T-cell (primary cell): ENCODE measurements around the gene CDC45. TPM values are rescaled to one million over a fixed set of nuclear protein-coding genes. Genes with fewer than 3 reads are reported as not detected.

Source experiments
- ATAC-seq, 4 experiments: fragments of 200-7000 bp in 3 of 4; fragments of 150-1000 bp in 1 of 4; cut with Tn5 transposase; replicated peaks in 1 of 4; 1 replicate in 3 of 4; 2 replicates in 1 of 4; pipeline ENCODE4 v1.10.0; 2021; ENCODE audit warnings: moderate library complexity in 3 of 4, mild to moderate bottlenecking in 2 of 4, moderate number of reproducible peaks in 1 of 4
- CTCF ChIA-PET, 2 donors: fragments of 300-600 bp; sonication (Branson Sonifier 250); formaldehyde crosslinking; loops; one replicate each; lab custom pipeline; 2022; ENCODE audit warnings: antibody characterized with exemption in 2 of 2; lab: Charles Lee
- POLR2A ChIA-PET, 2 donors: fragments of 300-600 bp; sonication (Branson Sonifier 250); formaldehyde crosslinking; loops; one replicate each; lab custom pipeline; 2022; ENCODE audit warnings: antibody characterized with exemption in 2 of 2; lab: Charles Lee
- DNase-seq, 35 experiments: peaks; one replicate each; pipeline versions ENCODE4 v3.0.0 to v3.0.0-alpha.2; 2013 to 2023
- H3K27ac ChIP-seq: one replicate; pipeline ENCODE4 v1.5.1; 2013; ENCODE audit warnings: low read length
- H3K27me3 ChIP-seq, 2 experiments: replicated peaks in 1 of 2; 1 replicate in 1 of 2; 2 replicates in 1 of 2; pipeline versions ENCODE4 v1.6.1 to v1.7.0; 2013; ENCODE audit warnings: low read length in 1 of 2, mixed read lengths in 1 of 2; ENCODE audit not compliant: control insufficient read depth in 2 of 2, insufficient read depth in 2 of 2; ENCODE audit errors: extremely low read depth in 1 of 2
- H3K36me3 ChIP-seq, 2 donors: 1 replicate in 1 of 2; 2 replicates in 1 of 2; pipeline versions ENCODE4 v1.6.1 to v1.7.0; 2013; ENCODE audit warnings: low read length in 1 of 2; ENCODE audit not compliant: control insufficient read depth in 2 of 2, insufficient read depth in 1 of 2; ENCODE audit errors: extremely low read depth in 1 of 2
- H3K4me1 ChIP-seq, 2 experiments: 1 replicate in 1 of 2; 2 replicates in 1 of 2; pipeline versions ENCODE4 v1.6.1 to v1.7.0; 2013; ENCODE audit warnings: low read length in 2 of 2, mixed read lengths in 1 of 2; ENCODE audit not compliant: insufficient read depth in 2 of 2, control insufficient read depth in 1 of 2; ENCODE audit errors: extremely low read depth in 1 of 2
- H3K4me3 ChIP-seq, 2 donors: 1 replicate in 1 of 2; 2 replicates in 1 of 2; pipeline versions ENCODE4 v1.5.1 to v1.7.0; 2013; ENCODE audit warnings: mild to moderate bottlenecking in 2 of 2, low read length in 1 of 2, moderate library complexity in 1 of 2; ENCODE audit not compliant: control insufficient read depth in 1 of 2; ENCODE audit errors: extremely low read depth in 1 of 2
- H3K9me3 ChIP-seq: 2 replicates; pipeline ENCODE4 v1.7.0; 2013
- H3K27ac Mint-ChIP-seq, 2 donors: one replicate each; pipeline ENCODE4 v1.8.0; 2020 to 2021; ENCODE audit warnings: mild to moderate bottlenecking in 2 of 2, mixed read lengths in 2 of 2
- H3K27me3 Mint-ChIP-seq, 2 donors: one replicate each; pipeline ENCODE4 v1.8.0; 2021 to 2022; ENCODE audit warnings: mixed read lengths in 2 of 2
- H3K36me3 Mint-ChIP-seq: one replicate; pipeline ENCODE4 v1.8.0; 2021; ENCODE audit warnings: mixed read lengths
- H3K4me1 Mint-ChIP-seq, 3 donors: one replicate each; pipeline ENCODE4 v1.8.0; 2020 to 2022; ENCODE audit warnings: mixed read lengths in 3 of 3, mild to moderate bottlenecking in 1 of 3
- H3K4me3 Mint-ChIP-seq, 3 donors: one replicate each; pipeline ENCODE4 v1.8.0; 2020 to 2022; ENCODE audit warnings: mild to moderate bottlenecking in 3 of 3, mixed read lengths in 3 of 3, moderate library complexity in 3 of 3
- H3K9me3 Mint-ChIP-seq, 3 donors: one replicate each; pipeline ENCODE4 v1.8.0; 2020 to 2022; ENCODE audit warnings: mixed read lengths in 3 of 3
- WGBS: methylation state at CpG from one replicate; pipeline ENCODE4 v1.1.5; 2013; ENCODE audit warnings: missing lambda C conversion rate; ENCODE audit not compliant: insufficient coverage; 5-methylcytosine and 5-hydroxymethylcytosine counted together
- total RNA-seq, 35 experiments: library from RNA in 6 of 35; stranded (reverse) in 6 of 35; fragments of 120-200 nt in 1 of 35; gene quantifications; one replicate each; pipeline versions ENCODE4 v1.2.1 to v1.2.4 and lab custom pipeline; 2013 to 2026

Gene CDC45
- total RNA-seq, 5 donors from 2014 or later (not counting 1 experiment from before 2014, with no cell fraction given) = 0.56 to 2.7 (median 2.2) TPM

GRCh38 chr22:19463008-19463407 lies 16.7 kb upstream of the CDC45 start:
- Histone ChIP-seq H3K4me3 (no peak overlapping the region), H3K4me1 (no peaks in the 10 kb centered on the region), H3K9me3 (no peaks in the 10 kb centered on the region), H3K36me3 (peaks cover 19 to 65% of the 10 kb centered on the region in 2 donors), H3K27ac (no peak overlapping the region), H3K27me3 (no peaks in the 10 kb centered on the region)
- no peaks in the 10 kb centered on the region for H3K9me3 Mint-ChIP-seq
- no peak overlapping the region for H3K27ac Mint-ChIP-seq
- CTCF ChIA-PET = no interaction called here
- H3K4me1 Mint-ChIP-seq = peaks cover 0 to 3% (median 0%) of the 10 kb centered on the region in 3 donors
- ATAC-seq = no peak
- H3K4me3 Mint-ChIP-seq = no peak overlapping the region
- H3K27me3 Mint-ChIP-seq = no peaks in the 10 kb centered on the region
- WGBS = no CpG with 5 or more reads among the region's 1 CpG
- H3K36me3 Mint-ChIP-seq = peaks cover 36% of the 10 kb centered on the region
- POLR2A ChIA-PET = interaction anchor here in 1 of 2 donors (0.6 to 1.0 kb wide), 2 partner anchors 23 to 75 kb away, joined by 3 to 7 read pairs; no protein-coding TSS in a partner anchor
- no peak for DNase-seq

DNA sequence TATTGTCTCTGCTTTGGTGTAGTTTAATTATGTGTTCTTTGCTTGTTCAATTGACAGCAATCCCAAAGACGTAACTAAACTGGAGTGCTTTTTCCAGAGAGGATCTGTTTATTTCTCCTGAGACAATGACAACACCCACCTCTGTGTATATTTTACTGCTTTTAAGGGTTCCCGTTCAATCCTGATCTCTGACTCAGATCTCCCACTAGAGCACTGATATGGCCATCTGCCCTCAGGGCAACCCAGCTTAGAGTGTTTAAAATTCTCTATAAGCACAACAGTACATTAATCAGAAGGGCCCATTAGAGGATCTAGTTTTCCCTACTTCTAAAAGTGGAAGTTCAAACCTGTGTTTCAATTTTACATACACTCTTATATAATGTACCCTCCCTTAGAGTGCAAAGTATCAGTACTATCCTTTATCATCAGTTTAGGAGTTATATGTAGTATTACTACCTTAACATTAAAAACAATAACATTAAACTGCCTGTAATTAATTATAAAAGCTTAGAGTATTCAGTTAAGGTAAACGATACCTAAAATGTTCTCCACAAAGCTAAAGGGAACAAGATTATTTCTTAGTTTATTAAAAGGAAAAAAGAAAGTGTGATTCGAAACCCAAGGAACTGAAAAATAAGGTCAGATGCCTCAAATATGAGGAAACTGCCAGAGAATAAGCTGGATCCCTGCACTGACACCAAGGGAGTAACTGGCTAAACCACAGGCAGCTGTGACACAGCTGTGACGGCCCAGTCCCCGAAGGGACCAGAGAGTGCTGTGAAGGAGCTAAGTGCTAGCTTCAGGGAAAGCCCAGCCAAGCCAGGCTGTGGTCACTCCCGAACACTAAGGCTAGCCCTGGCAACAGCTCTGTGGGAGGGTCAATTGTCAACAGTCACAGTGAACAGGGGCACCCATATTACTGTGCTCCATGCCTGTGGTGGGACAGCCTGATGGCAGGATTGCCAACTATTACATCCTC lies 15.9 kb upstream of the CDC45 start:
- H3K9me3 ChIP-seq = no peaks in the 10 kb centered on the region
- POLR2A ChIA-PET = interaction anchor here in 1 of 2 donors (0.6 to 1.0 kb wide), 2 partner anchors 24 to 76 kb away, joined by 3 to 7 read pairs; no protein-coding TSS in a partner anchor
- Mint-ChIP-seq H3K27me3 (no peaks in the 10 kb centered on the region), H3K36me3 (peaks cover 42% of the 10 kb centered on the region), H3K27ac (no peak overlapping the region), H3K4me1 (peaks cover 0 to 4% (median 3%) of the 10 kb centered on the region in 3 donors), H3K4me3 (no peak overlapping the region), H3K9me3 (no peaks in the 10 kb centered on the region)
- CTCF ChIA-PET = interaction anchor here in 1 of 2 donors (0.6 kb wide), 1 partner anchor 1854 kb away, joined by 5 read pairs; no protein-coding TSS in a partner anchor
- ATAC-seq = no peak
- WGBS = 77% methylated on average over 4 of the region's 7 CpGs
- H3K4me1 ChIP-seq = no peaks in the 10 kb centered on the region
- no peak overlapping the region for H3K4me3 ChIP-seq
- H3K27me3 ChIP-seq = no peaks in the 10 kb centered on the region
- H3K27ac ChIP-seq = no peak overlapping the region
- DNase-seq = no peak
- peaks cover 22 to 68% of the 10 kb centered on the region in 2 donors for H3K36me3 ChIP-seq

DNA sequence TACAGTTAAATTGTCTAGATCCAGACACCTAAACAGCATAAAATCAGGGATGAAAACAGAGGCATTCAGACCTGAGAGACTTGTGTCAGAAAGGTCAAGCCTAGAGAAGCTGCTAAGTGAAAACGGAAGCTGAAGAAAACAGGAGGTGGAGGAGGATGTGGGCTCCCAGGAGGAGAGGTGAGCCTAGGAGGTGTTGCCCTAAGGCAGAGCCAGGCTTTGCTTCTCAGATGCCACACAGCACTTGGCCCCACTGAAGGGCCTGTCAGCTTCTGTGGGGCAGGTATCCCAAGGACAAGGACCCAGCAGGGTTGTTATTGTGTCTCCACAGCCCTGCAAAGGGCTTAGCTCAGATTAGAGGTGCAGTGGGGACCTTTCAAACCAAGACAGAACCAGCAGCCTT lies 15.2 kb upstream of the CDC45 start:
- Mint-ChIP-seq H3K4me1 (peaks cover 0 to 8% (median 3%) of the 10 kb centered on the region in 3 donors), H3K4me3 (no peak overlapping the region), H3K27me3 (no peaks in the 10 kb centered on the region), H3K27ac (no peak overlapping the region), H3K9me3 (no peaks in the 10 kb centered on the region), H3K36me3 (peaks cover 47% of the 10 kb centered on the region)
- Histone ChIP-seq H3K4me3 (no peak overlapping the region), H3K36me3 (peaks cover 26 to 76% of the 10 kb centered on the region in 2 donors), H3K27me3 (no peaks in the 10 kb centered on the region), H3K4me1 (no peaks in the 10 kb centered on the region), H3K27ac (no peak overlapping the region), H3K9me3 (no peaks in the 10 kb centered on the region)
- ATAC-seq (no peak), DNase-seq (no peak)
- CTCF ChIA-PET = no interaction called here
- POLR2A ChIA-PET = no interaction called here
- no CpG with 5 or more reads among the region's 1 CpG for WGBS

GRCh38 chr22:19464975-19465374 lies 14.7 kb upstream of the CDC45 start:
- ChIA-PET POLR2A (no interaction called here), CTCF (no interaction called here)
- H3K9me3 Mint-ChIP-seq = no peaks in the 10 kb centered on the region
- no peaks in the 10 kb centered on the region for H3K27me3 ChIP-seq
- H3K4me1 ChIP-seq = no peaks in the 10 kb centered on the region
- H3K4me1 Mint-ChIP-seq = peaks cover 2 to 8% (median 5%) of the 10 kb centered on the region in 3 donors
- H3K4me3 Mint-ChIP-seq = no peak overlapping the region
- WGBS = 100% methylated on average over 1 of the region's 4 CpGs
- DNase-seq = no peak
- H3K9me3 ChIP-seq = no peaks in the 10 kb centered on the region
- H3K27me3 Mint-ChIP-seq = no peaks in the 10 kb centered on the region
- H3K36me3 Mint-ChIP-seq = peaks cover 49% of the 10 kb centered on the region
- H3K4me3 ChIP-seq = no peak overlapping the region
- no peak for ATAC-seq
- no peak overlapping the region for H3K27ac Mint-ChIP-seq
- H3K36me3 ChIP-seq = peaks cover 28 to 79% of the 10 kb centered on the region in 2 donors
- no peak overlapping the region for H3K27ac ChIP-seq

GRCh38 chr22:19466126-19466716 lies 13.5 kb upstream of the CDC45 start:
- H3K27me3 Mint-ChIP-seq = no peaks in the 10 kb centered on the region
- Histone ChIP-seq H3K4me3 (no peak overlapping the region), H3K27ac (no peak overlapping the region), H3K36me3 (peaks cover 27 to 85% of the 10 kb centered on the region in 2 donors), H3K9me3 (no peaks in the 10 kb centered on the region), H3K27me3 (no peaks in the 10 kb centered on the region), H3K4me1 (no peaks in the 10 kb centered on the region)
- DNase-seq (no peak), ATAC-seq (no peak)
- CTCF ChIA-PET = interaction anchor here (0.6 kb wide), 2 partner anchors 11 to 558 kb away, joined by 3 to 4 read pairs; no protein-coding TSS in a partner anchor
- POLR2A ChIA-PET = interaction anchor here in 1 of 2 donors (0.6 kb wide), 1 partner anchor 593 kb away, joined by 5 read pairs; no protein-coding TSS in a partner anchor
- H3K4me3 Mint-ChIP-seq = no peak overlapping the region
- WGBS = 82% methylated on average over 7 of the region's 14 CpGs
- H3K36me3 Mint-ChIP-seq = peaks cover 55% of the 10 kb centered on the region
- H3K27ac Mint-ChIP-seq = peak overlapping the region in 1 of 2 donors; percentile 11
- no peaks in the 10 kb centered on the region for H3K9me3 Mint-ChIP-seq
- peaks cover 3 to 8% (median 6%) of the 10 kb centered on the region in 3 donors for H3K4me1 Mint-ChIP-seq
